HCT116 (cell line): Measurements from ENCODE around the gene SLC2A9. TPM values are rescaled to one million over a fixed set of nuclear protein-coding genes. Genes with fewer than 3 reads are reported as not detected.

ENCODE experiments used
- ATAC-seq: fragments of 200-7000 bp; cut with Tn5 transposase; 2 replicates; pipeline ENCODE4 v1.9.1; 2020; ENCODE audit warnings: mild to moderate bottlenecking, moderate library complexity
- BruUV-seq: library from RNA; stranded (reverse); fragments of 400-500 nt; replicated peaks from 2 replicates; lab custom pipeline; 2021; lab: Mats Ljungman, UMichigan
- CTCF ChIA-PET: fragments of 300-600 bp; sonication (Branson Sonifier 250); formaldehyde crosslinking; loops from one replicate; lab custom pipeline; 2021; ENCODE audit warnings: antibody characterized with exemption; lab: Charles Lee
- POLR2A ChIA-PET: fragments of 300-600, 350-600 bp; sonication (Branson Sonifier 250); formaldehyde crosslinking; loops from one replicate; lab custom pipeline; 2021; ENCODE audit warnings: antibody characterized with exemption; lab: Charles Lee
- RAD21 ChIA-PET, 2 experiments: fragments of 300-600 bp; sonication (Branson Sonifier 250); formaldehyde crosslinking; loops; one replicate each; lab custom pipeline; 2023; ENCODE audit warnings: low total read pairs in 2 of 2; ENCODE audit not compliant: uncharacterized antibody in 2 of 2, unreplicated experiment in 2 of 2, low non-redundant PET in 1 of 2; lab: Charles Lee
- DNase-seq: peaks from one replicate; pipeline ENCODE4 v3.0.0-alpha.2; 2010; ENCODE audit warnings: low read depth, low spot score
- H2AFZ ChIP-seq: fragments of 200-600 bp; shearing (Covaris generic), sonication (generic); 2 replicates; pipeline ENCODE4 v1.6.1; 2017; ENCODE audit warnings: low read depth, mixed run types, mixed read lengths, antibody characterized with exemption, low read length; ENCODE audit not compliant: poor library complexity, severe bottlenecking
- H3K27ac ChIP-seq: 2 replicates; pipeline ENCODE4 v1.5.1; 2012; ENCODE audit warnings: low read depth, low read length
- H3K27me3 ChIP-seq: fragments of 200-600 bp; sonication (generic); 2 replicates; pipeline ENCODE4 v1.6.1; 2016; ENCODE audit warnings: mixed run types, low read length, mixed read lengths; ENCODE audit not compliant: insufficient read depth
- H3K36me3 ChIP-seq, 2 experiments: fragments of 200-500 bp in 1 of 2; fragments of 200-600 bp in 1 of 2; sonication (Bioruptor generic) in 1 of 2; sonication (generic) in 1 of 2; 2 replicates each; pipeline versions ENCODE4 v1.5.1 to v1.6.1; 2014 to 2016; ENCODE audit warnings: low read length in 2 of 2, inconsistent platforms in 1 of 2, mixed read lengths in 1 of 2, mixed run types in 1 of 2; ENCODE audit not compliant: insufficient read depth in 2 of 2, control insufficient read depth in 1 of 2
- H3K4me1 ChIP-seq, 2 experiments: fragments of 200-600 bp in 1 of 2; sonication (generic) in 1 of 2; 2 replicates each; pipeline versions ENCODE4 v1.5.1 to v1.6.1; 2012 to 2017; ENCODE audit warnings: low read length in 2 of 2, inconsistent platforms in 1 of 2, mild to moderate bottlenecking in 1 of 2, mixed read lengths in 1 of 2, mixed run types in 1 of 2, moderate library complexity in 1 of 2; ENCODE audit not compliant: insufficient read depth in 2 of 2, control insufficient read depth in 1 of 2
- H3K4me2 ChIP-seq: fragments of 200-600 bp; sonication (generic); 2 replicates; pipeline ENCODE4 v1.6.1; 2017; ENCODE audit warnings: mixed run types, low read length, mixed read lengths
- H3K4me3 ChIP-seq, 2 experiments: fragments of 200-600 bp in 1 of 2; sonication (generic) in 1 of 2; replicated peaks in 1 of 2; 2 replicates each; pipeline ENCODE4 v1.5.1; 2011 to 2016; ENCODE audit warnings: low read length in 2 of 2, control low read depth in 1 of 2, low read depth in 1 of 2, mild to moderate bottlenecking in 1 of 2, mixed read lengths in 1 of 2, mixed run types in 1 of 2
- H3K79me2 ChIP-seq: fragments of 200-600 bp; sonication (generic); 2 replicates; pipeline ENCODE4 v1.6.1; 2017; ENCODE audit warnings: mild to moderate bottlenecking, mixed run types, low read length, moderate library complexity, mixed read lengths; ENCODE audit not compliant: insufficient read depth
- H3K9ac ChIP-seq: fragments of 200-600 bp; sonication (generic); 2 replicates; pipeline ENCODE4 v1.6.1; 2016; ENCODE audit warnings: low read length, mixed read lengths
- H3K9me2 ChIP-seq: fragments of 200-600 bp; sonication (generic), shearing (Covaris generic); 2 replicates; pipeline ENCODE4 v1.6.1; 2017; ENCODE audit warnings: mixed run types, mild to moderate bottlenecking, moderate library complexity; ENCODE audit not compliant: insufficient read depth
- H3K9me3 ChIP-seq, 2 experiments: fragments of 200-500 bp in 1 of 2; fragments of 200-600 bp in 1 of 2; sonication (Bioruptor generic) in 1 of 2; sonication (generic) in 1 of 2; 2 replicates each; pipeline ENCODE4 v1.6.1; 2014 to 2017; ENCODE audit warnings: low read length in 2 of 2, mixed read lengths in 2 of 2, inconsistent platforms in 1 of 2, low read depth in 1 of 2, mild to moderate bottlenecking in 1 of 2, mixed run types in 1 of 2, moderate library complexity in 1 of 2; ENCODE audit not compliant: control insufficient read depth in 1 of 2, insufficient read depth in 1 of 2
- H4K20me1 ChIP-seq: fragments of 200-600 bp; sonication (generic), shearing (Covaris generic); 2 replicates; pipeline ENCODE4 v1.6.1; 2017; ENCODE audit warnings: mixed run types, mild to moderate bottlenecking, moderate library complexity; ENCODE audit not compliant: insufficient read depth
- CEBPB ChIP-seq: IDR thresholded peaks from 2 replicates; pipeline ENCODE4 v1.6.1; 2012; ENCODE audit warnings: low read depth
- ELF1 ChIP-seq: IDR thresholded peaks from 2 replicates; pipeline ENCODE4 v1.6.1; 2012; ENCODE audit warnings: low read depth, borderline replicate concordance
- EZH2 ChIP-seq: fragments of 200-600 bp; sonication (generic); IDR thresholded peaks from 2 replicates; pipeline ENCODE4 v1.6.1; 2017; ENCODE audit warnings: antibody characterized with exemption, mixed run types
- EZH2phosphoT487 ChIP-seq: fragments of 200-600 bp; IDR thresholded peaks from 2 replicates; pipeline ENCODE4 v1.6.1; 2018; ENCODE audit warnings: antibody characterized with exemption, borderline replicate concordance
- FOSL1 ChIP-seq: IDR thresholded peaks from 2 replicates; pipeline ENCODE4 v1.6.1; 2012; ENCODE audit warnings: low read depth
- JUND ChIP-seq: IDR thresholded peaks from 2 replicates; pipeline ENCODE4 v1.6.1; 2012
- MAX ChIP-seq: IDR thresholded peaks from 2 replicates; pipeline ENCODE4 v1.6.1; 2012
- POLR2A ChIP-seq: IDR thresholded peaks from 2 replicates; pipeline ENCODE4 v1.7.0; 2011; ENCODE audit warnings: borderline replicate concordance; ENCODE audit not compliant: insufficient read depth, insufficient read length; ENCODE audit errors: extremely low read depth
- POLR2AphosphoS5 ChIP-seq: IDR thresholded peaks from 2 replicates; pipeline ENCODE4 v1.6.1; 2011; ENCODE audit warnings: mild to moderate bottlenecking, low read depth, low read length, moderate library complexity
- RAD21 ChIP-seq: IDR thresholded peaks from 2 replicates; pipeline ENCODE4 v1.6.1; 2012; ENCODE audit warnings: low read depth, mild to moderate bottlenecking
- REST ChIP-seq: IDR thresholded peaks from 2 replicates; pipeline ENCODE4 v1.6.1; 2012; ENCODE audit warnings: low read depth
- SIN3A ChIP-seq: IDR thresholded peaks from 2 replicates; pipeline ENCODE4 v1.6.1; 2012; ENCODE audit warnings: low read depth
- SP1 ChIP-seq: IDR thresholded peaks from 2 replicates; pipeline ENCODE4 v1.6.1; 2012; ENCODE audit warnings: low read depth
- SRF ChIP-seq: IDR thresholded peaks from 2 replicates; pipeline ENCODE4 v1.6.1; 2012; ENCODE audit warnings: low read depth
- TCF7L2 ChIP-seq: IDR thresholded peaks from 2 replicates; pipeline ENCODE4 v1.7.0; 2011; ENCODE audit warnings: borderline replicate concordance, inconsistent platforms; ENCODE audit not compliant: insufficient read depth, insufficient read length; ENCODE audit errors: extremely low read depth
- YY1 ChIP-seq: IDR thresholded peaks from 2 replicates; pipeline ENCODE4 v1.6.1; 2011; ENCODE audit warnings: low read length, low read depth, moderate library complexity, mild to moderate bottlenecking; ENCODE audit not compliant: insufficient replicate concordance; ENCODE audit errors: extremely low read depth
- ZBTB33 ChIP-seq: IDR thresholded peaks from 2 replicates; pipeline ENCODE4 v1.6.1; 2011; ENCODE audit warnings: mild to moderate bottlenecking, low read length, moderate library complexity; ENCODE audit not compliant: insufficient replicate concordance; ENCODE audit errors: extremely low read depth
- ZFX ChIP-seq: fragments of 450-650 bp; IDR thresholded peaks from 2 replicates; pipeline ENCODE4 v1.6.1; 2017
- ZNF274 ChIP-seq: fragments of 200-500 bp; sonication (Bioruptor generic); IDR thresholded peaks from 2 replicates; pipeline ENCODE4 v1.6.1; 2014; ENCODE audit warnings: mild to moderate bottlenecking, low read depth, low read length, inconsistent platforms
- intact Hi-C: fragments of 100-400 bp; cut with micrococcal nuclease; formaldehyde crosslinking; loops from 2 replicates; pipeline ENCODE4 v1.10.0; 2022
- total RNA-seq: library from RNA; stranded (reverse); gene quantifications from one replicate; pipeline ENCODE4 v1.2.1, GENCODE V29; 2021; ENCODE audit not compliant: unreplicated experiment

SLC2A9 gene
- total RNA-seq, 1 experiment from 2014 or later, result 2.2 TPM

GRCh38 chr4:9943761-9944160 is 77.5 kb downstream of the SLC2A9 start (continued):
- TF ChIP-seq EZH2phosphoT487 (no peak), ZNF274 (no peak), ELF1 (no peak), POLR2AphosphoS5 (no peak), JUND (no peak)
- TF ChIP-seq, all 23 proteins: peak for 0

GRCh38 chr4:9942921-9943600 is 78.2 kb downstream of the SLC2A9 start:
- no peaks in the 10 kb centered on the region for H3K36me3 ChIP-seq
- H4K20me1 ChIP-seq, result no peaks in the 10 kb centered on the region
- peaks cover 0 to 13% of the 10 kb centered on the region in 2 experiments; a peak in 1 of 4 replicates for H3K4me1 ChIP-seq
- H3K9me2 ChIP-seq, result no peaks in the 10 kb centered on the region
- intact Hi-C loops, result no loop called here
- DNase-seq (no peak), ATAC-seq (no peak)
- no TSS peak for BruUV-seq
- H3K79me2 ChIP-seq, result no peaks in the 10 kb centered on the region
- H3K27me3 ChIP-seq, result no peaks in the 10 kb centered on the region
- ChIA-PET POLR2A (no interaction called here), RAD21 (no interaction called here), CTCF (no interaction called here)
- no peaks in the 10 kb centered on the region for H3K9me3 ChIP-seq
- no peak overlapping the region for H3K4me2 ChIP-seq
- no peak overlapping the region for H3K4me3 ChIP-seq
- H3K27ac ChIP-seq, result no peak overlapping the region
- no peak overlapping the region for H2AFZ ChIP-seq
- H3K9ac ChIP-seq, result no peak overlapping the region
- TF ChIP-seq SRF (no peak), SIN3A (no peak), POLR2AphosphoS5 (no peak), EZH2phosphoT487 (no peak), ZFX (no peak), RAD21 (no peak), TCF7L2 (no peak), ZBTB33 (no peak), MAX (no peak), ZNF274 (no peak), CEBPB (no peak), REST (no peak), JUND (no peak), SP1 (no peak), FOSL1 (no peak), YY1 (no peak), POLR2A (no peak), EZH2 (no peak)
